ENCODE measurements around the gene FGF14.

DNA sequence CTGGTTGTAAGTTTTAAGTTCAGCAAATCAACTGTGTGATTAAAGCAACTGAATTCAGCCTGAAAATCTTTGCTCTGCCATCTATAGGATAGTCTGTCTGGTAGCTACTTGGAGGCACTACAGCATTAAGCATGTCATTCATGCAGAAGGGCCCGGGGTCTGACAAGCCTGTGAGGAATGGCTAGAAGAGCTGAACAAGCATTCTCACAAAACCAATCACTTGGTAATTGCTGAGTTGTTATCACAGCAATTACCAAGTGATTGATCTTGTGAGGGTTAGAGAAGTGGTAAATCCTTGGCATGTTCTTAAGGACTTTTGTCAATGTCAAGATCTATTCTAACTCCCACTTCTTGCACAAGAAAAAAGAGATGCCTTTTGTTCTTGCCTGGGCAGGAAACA, 356.1 kb downstream of the FGF14 start:
- no peak for TF ChIP-seq EZH2 (IDR thresholded peaks at IDR 0.05; ENCODE audit: insufficient read depth, low read length)
- TF ChIP-seq, protein P1, sequence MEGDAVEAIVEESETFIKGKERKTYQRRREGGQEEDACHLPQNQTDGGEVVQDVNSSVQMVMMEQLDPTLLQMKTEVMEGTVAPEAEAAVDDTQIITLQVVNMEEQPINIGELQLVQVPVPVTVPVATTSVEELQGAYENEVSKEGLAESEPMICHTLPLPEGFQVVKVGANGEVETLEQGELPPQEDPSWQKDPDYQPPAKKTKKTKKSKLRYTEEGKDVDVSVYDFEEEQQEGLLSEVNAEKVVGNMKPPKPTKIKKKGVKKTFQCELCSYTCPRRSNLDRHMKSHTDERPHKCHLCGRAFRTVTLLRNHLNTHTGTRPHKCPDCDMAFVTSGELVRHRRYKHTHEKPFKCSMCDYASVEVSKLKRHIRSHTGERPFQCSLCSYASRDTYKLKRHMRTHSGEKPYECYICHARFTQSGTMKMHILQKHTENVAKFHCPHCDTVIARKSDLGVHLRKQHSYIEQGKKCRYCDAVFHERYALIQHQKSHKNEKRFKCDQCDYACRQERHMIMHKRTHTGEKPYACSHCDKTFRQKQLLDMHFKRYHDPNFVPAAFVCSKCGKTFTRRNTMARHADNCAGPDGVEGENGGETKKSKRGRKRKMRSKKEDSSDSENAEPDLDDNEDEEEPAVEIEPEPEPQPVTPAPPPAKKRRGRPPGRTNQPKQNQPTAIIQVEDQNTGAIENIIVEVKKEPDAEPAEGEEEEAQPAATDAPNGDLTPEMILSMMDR (IDR thresholded peaks at IDR 0.05; ENCODE audit: insufficient read depth, low read depth, low read length) = no peak

All from astrocyte (in vitro differentiated cells and primary cell).